Progenitor cell of endocrine pancreas (in vitro differentiated cells): ENCODE measurements around the gene ZEB1. TPM values are rescaled to one million over a fixed set of nuclear protein-coding genes. Genes with fewer than 3 reads are reported as not detected.
"Not testable (repeated sequence)": the region's sequence is repeated elsewhere in the genome, so short reads cannot be mapped to it uniquely, and the experiment has no call there.

Experiments used
- DNase-seq: peaks from one replicate; pipeline ENCODE4 v3.0.0; 2021; ENCODE audit warnings: low spot score; ENCODE audit not compliant: unreplicated experiment
- H3K27ac Mint-ChIP-seq: 2 replicates; pipeline ENCODE4 v1.8.0; 2021; ENCODE audit warnings: mild to moderate bottlenecking, moderate library complexity, mixed read lengths
- H3K27me3 Mint-ChIP-seq: 2 replicates; pipeline ENCODE4 v1.8.0; 2021; ENCODE audit warnings: mixed read lengths
- H3K36me3 Mint-ChIP-seq: 2 replicates; pipeline ENCODE4 v1.8.0; 2022; ENCODE audit warnings: mixed read lengths; ENCODE audit not compliant: insufficient read depth
- H3K4me1 Mint-ChIP-seq: 2 replicates; pipeline ENCODE4 v1.8.0; 2021; ENCODE audit warnings: low read depth, mixed read lengths
- H3K4me3 Mint-ChIP-seq: 2 replicates; pipeline ENCODE4 v1.8.0; 2021; ENCODE audit warnings: low read depth, mild to moderate bottlenecking, moderate library complexity, mixed read lengths
- H3K9me3 Mint-ChIP-seq: 2 replicates; pipeline ENCODE4 v1.8.0; 2021; ENCODE audit warnings: low read depth, mixed read lengths
- total RNA-seq: library from RNA; stranded (reverse); gene quantifications from 2 replicates; pipeline ENCODE4 v1.2.1, GENCODE V29; 2021
- TF ChIP-seq, protein P1 (sequence below): fragments of 200-600 bp; sonication (generic); IDR thresholded peaks from one replicate; pipeline ENCODE4 v1.5.0; 2021; ENCODE audit warnings: antibody characterized with exemption, mild to moderate bottlenecking; ENCODE audit not compliant: unreplicated experiment

Gene ZEB1
- total RNA-seq, 1 donor from 2014 or later: 1.7 TPM

DNA sequence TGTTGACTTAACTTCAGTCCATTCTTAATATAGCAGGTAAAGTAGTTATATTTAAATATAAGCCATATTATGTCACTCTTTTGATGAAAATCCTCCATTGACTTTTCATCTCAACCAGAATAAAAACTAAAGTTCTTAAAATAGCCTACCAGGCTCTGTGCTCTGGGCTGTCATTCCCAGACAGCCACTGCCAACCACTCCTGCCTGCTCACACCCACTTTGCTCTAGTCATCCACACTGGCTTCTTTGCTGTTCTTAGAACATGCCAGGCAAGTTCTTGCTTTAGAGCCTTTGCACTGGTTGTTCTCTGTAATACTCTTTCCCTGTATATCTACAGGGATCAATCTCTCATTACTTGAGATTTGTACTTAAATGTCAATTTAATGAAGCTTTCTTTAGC, 80.6 kb downstream of the ZEB1 start:
- H3K36me3 Mint-ChIP-seq: no peaks in the 10 kb centered on the region
- H3K4me1 Mint-ChIP-seq: peaks cover 13% of the 10 kb centered on the region
- no peaks in the 10 kb centered on the region for H3K9me3 Mint-ChIP-seq
- no peak overlapping the region for H3K27ac Mint-ChIP-seq
- no peak for DNase-seq
- TF ChIP-seq, protein P1, sequence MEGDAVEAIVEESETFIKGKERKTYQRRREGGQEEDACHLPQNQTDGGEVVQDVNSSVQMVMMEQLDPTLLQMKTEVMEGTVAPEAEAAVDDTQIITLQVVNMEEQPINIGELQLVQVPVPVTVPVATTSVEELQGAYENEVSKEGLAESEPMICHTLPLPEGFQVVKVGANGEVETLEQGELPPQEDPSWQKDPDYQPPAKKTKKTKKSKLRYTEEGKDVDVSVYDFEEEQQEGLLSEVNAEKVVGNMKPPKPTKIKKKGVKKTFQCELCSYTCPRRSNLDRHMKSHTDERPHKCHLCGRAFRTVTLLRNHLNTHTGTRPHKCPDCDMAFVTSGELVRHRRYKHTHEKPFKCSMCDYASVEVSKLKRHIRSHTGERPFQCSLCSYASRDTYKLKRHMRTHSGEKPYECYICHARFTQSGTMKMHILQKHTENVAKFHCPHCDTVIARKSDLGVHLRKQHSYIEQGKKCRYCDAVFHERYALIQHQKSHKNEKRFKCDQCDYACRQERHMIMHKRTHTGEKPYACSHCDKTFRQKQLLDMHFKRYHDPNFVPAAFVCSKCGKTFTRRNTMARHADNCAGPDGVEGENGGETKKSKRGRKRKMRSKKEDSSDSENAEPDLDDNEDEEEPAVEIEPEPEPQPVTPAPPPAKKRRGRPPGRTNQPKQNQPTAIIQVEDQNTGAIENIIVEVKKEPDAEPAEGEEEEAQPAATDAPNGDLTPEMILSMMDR: no peak
- H3K27me3 Mint-ChIP-seq: peaks cover 9% of the 10 kb centered on the region
- H3K4me3 Mint-ChIP-seq: no peak overlapping the region

DNA sequence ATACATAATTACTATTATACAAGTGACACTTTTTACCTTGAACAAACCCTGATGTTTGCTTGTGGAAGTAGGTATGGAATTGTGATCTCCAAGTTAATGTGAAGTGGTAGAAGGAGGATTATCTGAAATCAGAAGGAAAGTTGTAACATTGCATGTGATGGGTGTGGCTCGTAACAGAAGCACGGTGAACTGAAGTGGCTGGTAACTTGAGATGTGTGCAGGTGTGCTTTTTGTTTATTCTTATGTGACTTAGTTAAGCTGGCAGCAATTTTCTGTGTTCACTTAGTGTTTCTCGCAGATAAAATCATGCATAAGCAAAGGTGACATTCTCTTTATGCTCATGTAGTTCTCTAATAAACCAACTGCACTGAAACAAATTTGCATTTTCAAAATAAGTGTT, 82.3 kb downstream of the ZEB1 start:
- Mint-ChIP-seq H3K27me3 (peaks cover 3% of the 10 kb centered on the region), H3K36me3 (no peaks in the 10 kb centered on the region), H3K27ac (no peak overlapping the region), H3K4me3 (no peak overlapping the region), H3K9me3 (no peaks in the 10 kb centered on the region), H3K4me1 (peaks cover 14% of the 10 kb centered on the region)
- TF ChIP-seq, protein P1: no peak
- DNase-seq: no peak

DNA sequence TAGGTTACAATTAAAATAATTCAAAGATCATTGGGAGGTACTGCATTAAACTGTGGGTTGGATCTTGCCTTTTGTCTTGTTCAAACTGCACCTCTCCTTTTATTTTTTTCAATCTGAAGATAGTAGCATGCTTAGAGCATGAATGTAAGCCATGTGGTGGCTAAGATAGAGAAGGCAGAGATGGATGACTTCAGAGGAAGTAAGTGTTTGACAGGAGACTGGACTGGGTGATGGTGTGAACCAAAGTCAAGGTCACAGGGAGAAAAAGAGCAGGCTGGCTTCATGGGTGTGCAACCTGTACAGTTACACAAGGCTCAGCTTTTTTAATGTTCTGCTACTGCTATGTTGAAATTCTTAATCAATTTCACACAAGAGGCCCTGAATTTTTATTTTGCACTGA, 85.6 kb downstream of the ZEB1 start:
- Mint-ChIP-seq H3K4me1 (peaks cover 14% of the 10 kb centered on the region), H3K4me3 (no peak overlapping the region), H3K36me3 (peaks cover 2% of the 10 kb centered on the region), H3K27ac (no peak overlapping the region), H3K9me3 (peaks cover 3% of the 10 kb centered on the region), H3K27me3 (no peaks in the 10 kb centered on the region)
- no peak for DNase-seq
- TF ChIP-seq, protein P1: no peak

DNA sequence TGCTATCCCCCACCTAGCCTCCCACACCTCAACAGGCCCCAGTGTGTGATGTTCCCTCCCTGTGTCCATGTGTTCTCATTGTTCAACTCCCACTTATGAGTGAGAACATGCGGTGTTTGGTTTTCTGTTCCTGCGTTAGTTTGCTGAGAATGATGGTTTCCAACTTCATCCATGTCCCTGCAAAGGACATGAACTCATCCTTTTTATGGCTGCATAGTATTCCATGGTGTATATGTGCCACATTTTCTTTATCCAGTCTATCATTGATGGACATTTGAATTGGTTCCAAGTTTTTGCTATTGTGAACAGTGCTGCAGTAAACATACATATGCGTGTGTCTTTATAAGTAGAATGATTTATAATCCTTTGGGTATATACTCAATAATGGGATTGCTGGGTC, 86.8 kb downstream of the ZEB1 start:
- H3K27ac Mint-ChIP-seq: not testable (repeated sequence)

DNA sequence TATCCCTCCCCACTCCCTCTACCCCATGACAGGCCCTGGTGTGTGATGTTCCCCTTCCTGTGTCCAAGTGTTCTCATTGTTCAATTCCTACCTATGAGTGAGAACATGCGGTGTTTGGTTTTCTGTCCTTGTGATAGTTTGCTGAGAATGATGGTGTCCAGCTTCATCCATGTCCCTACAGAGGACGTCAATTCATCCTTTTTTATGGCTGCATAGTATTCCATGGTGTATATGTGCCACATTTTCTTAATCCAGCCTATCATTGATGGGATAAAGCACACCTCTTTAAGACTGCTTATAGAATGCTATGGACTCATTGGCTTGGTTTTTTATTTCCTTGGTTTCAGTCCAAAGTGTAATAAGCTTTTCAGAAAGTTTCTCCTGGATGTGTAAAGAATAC, 93.4 kb downstream of the ZEB1 start:
- not testable (repeated sequence) for H3K36me3 Mint-ChIP-seq, DNase-seq, H3K27ac Mint-ChIP-seq, H3K4me3 Mint-ChIP-seq, H3K9me3 Mint-ChIP-seq, H3K4me1 Mint-ChIP-seq, H3K27me3 Mint-ChIP-seq

More for the DNA sequence above, 86.8 kb downstream of the ZEB1 start:
- H3K27me3 Mint-ChIP-seq, H3K36me3 Mint-ChIP-seq, H3K9me3 Mint-ChIP-seq, DNase-seq, H3K4me3 Mint-ChIP-seq: not testable (repeated sequence)
- peaks cover 14% of the 10 kb centered on the region for H3K4me1 Mint-ChIP-seq

DNA sequence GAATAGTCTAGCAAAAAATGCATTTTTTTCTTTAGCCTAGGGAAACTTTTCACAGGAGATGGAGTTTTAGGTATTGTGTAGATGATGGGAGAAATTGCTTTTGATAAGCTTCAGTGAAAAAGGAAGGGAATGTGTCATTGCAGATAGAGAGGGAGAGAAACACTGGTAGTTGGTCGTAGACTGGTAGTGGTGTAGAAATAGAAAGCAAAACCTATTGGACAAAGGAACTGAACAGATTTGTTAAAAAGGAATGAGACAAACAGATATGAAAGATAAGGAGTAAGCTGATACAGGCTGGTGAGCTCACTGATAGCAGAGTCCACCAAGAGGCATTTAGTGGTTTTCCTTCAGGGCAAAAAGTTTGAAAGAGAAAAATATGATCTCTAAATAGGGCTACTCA, 94.3 kb downstream of the ZEB1 start:
- Mint-ChIP-seq H3K4me1 (peaks cover 3% of the 10 kb centered on the region), H3K4me3 (no peak overlapping the region), H3K27me3 (peaks cover 6% of the 10 kb centered on the region), H3K9me3 (peaks cover 6% of the 10 kb centered on the region), H3K36me3 (peaks cover 3% of the 10 kb centered on the region), H3K27ac (no peak overlapping the region)
- TF ChIP-seq, protein P1: no peak
- no peak for DNase-seq

DNA sequence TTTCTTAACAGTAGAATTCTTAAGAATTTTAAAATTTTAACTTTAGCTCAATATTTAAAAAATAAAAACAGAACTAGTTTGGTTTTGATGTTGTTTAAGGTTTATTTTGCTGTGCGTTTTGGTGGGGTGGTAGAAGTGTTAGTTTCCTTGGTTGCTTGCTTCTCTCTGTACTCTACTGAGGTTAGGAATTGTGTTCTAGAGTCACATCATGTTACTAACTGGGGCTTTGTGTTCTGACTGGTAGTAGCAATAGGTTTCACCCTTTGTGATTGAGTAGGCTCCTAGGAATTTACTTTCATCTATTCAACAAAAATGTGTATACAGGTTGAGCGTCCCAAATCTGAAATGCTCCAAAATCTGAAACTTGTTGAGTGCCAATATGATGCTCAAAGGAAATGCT, 99.5 kb downstream of the ZEB1 start:
- Mint-ChIP-seq H3K36me3 (no peaks in the 10 kb centered on the region), H3K27me3 (peaks cover 6% of the 10 kb centered on the region), H3K9me3 (no peaks in the 10 kb centered on the region), H3K4me3 (no peak overlapping the region), H3K4me1 (no peaks in the 10 kb centered on the region), H3K27ac (no peak overlapping the region)
- TF ChIP-seq, protein P1: no peak
- DNase-seq: no peak
